ENCODE results near the gene IFITM2. TPM values are rescaled to one million over a fixed set of nuclear protein-coding genes. Genes with fewer than 3 reads are reported as not detected.
"Not testable (repeated sequence)": the region's sequence is repeated elsewhere in the genome, so short reads cannot be mapped to it uniquely, and the experiment has no call there.

IFITM2 gene
- total and polyA plus RNA-seq, 2 donors = 305 to 467 TPM

DNA sequence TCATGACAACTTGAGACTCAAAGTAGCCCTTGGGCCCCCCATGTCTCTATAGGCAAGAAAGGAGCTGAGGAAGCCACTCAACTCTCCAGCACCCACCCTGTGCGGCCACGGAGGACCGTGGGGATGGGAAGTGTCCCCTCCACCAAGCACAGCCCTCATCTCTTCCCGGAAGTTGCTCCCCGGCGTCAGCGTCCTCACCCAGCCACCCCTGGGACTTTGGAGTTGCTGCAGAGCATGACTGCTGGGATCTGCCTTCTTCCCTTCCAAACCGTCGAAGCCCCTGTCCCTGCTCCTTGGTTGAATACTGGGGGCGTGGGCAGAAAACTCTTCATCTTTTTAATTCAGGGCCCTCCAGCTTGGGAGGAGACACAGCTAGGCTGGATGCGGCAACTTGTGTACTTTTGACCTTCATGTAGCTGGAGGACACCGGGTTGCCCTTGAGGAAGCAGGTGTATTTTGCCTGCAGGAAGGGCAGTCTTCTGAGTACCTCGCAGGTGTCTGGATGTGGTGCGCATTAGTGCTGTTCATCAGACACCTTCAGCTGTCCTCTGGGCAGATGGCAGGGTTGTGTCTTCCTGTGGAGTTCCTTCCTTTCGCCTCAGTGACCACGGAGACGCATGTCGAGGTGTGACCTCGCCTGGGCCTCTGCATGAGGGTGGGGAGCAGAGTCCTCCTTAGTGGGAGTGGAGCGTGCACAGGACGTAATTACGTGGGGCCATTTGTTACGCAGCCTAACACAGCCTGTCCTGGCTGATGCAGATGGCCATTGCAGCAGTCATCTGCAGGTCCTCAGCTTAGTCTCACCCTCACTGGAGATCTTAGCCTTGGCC lies 25.2 kb downstream of the IFITM2 start:
- Histone ChIP-seq H3K36me3 (ENCODE audit: control insufficient read depth in 2 of 2, insufficient read depth in 2 of 2, low read length in 1 of 2) (peaks cover 0 to 1% of the 10 kb centered on the region in 2 donors), H3K4me3 (ENCODE audit: low read length in 2 of 2) (no peak overlapping the region), H3K27ac (ENCODE audit: low read depth in 1 of 2, low read length in 1 of 2) (peak overlapping the region in 1 of 2 donors; percentile 24), H3K27me3 (ENCODE audit: control insufficient read depth in 2 of 2, insufficient read depth in 1 of 2, low read length in 1 of 2) (no peaks in the 10 kb centered on the region), H3K9me3 (ENCODE audit: control insufficient read depth in 2 of 2, insufficient read depth in 1 of 2, low read length in 1 of 2) (peaks cover 0 to 18% of the 10 kb centered on the region in 2 donors), H3K4me1 (ENCODE audit: control insufficient read depth in 2 of 2, insufficient read depth in 2 of 2, low read length in 2 of 2) (peaks cover 44 to 86% of the 10 kb centered on the region in 2 donors)
- peak in 1 of 9 donors; percentile 22 for DNase-seq (ENCODE audit: low read depth in 6 of 9, low spot score in 9 of 9)
- WGBS = 70% methylated on average over 23 of the region's 23 CpGs

DNA sequence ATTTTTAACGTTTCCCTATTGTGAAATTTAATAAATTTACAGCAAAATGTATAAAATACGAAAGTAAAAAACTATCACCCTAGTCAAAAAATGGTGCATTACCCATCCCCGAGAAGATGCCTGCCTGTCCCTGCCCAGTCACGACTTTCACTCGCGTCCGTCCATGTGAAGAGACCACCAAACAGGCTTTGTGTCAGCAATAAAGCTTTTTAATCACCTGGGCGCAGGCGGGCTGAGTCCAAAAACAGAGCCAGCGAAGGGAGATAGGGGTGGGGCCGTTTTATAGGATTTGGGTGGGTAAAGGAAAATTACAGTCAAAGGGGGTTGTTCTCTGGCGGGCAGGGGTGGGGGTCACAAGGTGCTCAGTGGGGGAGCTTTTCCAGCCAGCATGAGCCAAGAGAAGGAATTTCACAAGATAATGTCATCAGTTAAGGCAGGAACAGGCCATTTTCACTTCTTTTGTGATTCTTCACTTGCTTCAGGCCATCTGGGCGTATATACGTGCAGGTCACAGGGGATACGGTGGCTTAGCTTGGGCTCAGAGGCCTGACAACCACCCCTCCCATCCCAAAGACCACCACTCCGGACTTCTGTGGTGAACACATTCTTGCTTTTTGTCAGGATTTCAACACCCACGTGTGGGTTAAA lies 26.1 kb downstream of the IFITM2 start:
- not testable (repeated sequence) for H3K27me3 ChIP-seq (ENCODE audit: control insufficient read depth in 2 of 2, insufficient read depth in 1 of 2, low read length in 1 of 2); H3K36me3 ChIP-seq (ENCODE audit: control insufficient read depth in 2 of 2, insufficient read depth in 2 of 2, low read length in 1 of 2); DNase-seq (ENCODE audit: low read depth in 6 of 9, low spot score in 9 of 9); H3K4me3 ChIP-seq (ENCODE audit: low read length in 2 of 2)
- peaks cover 44 to 83% of the 10 kb centered on the region in 2 donors for H3K4me1 ChIP-seq (ENCODE audit: control insufficient read depth in 2 of 2, insufficient read depth in 2 of 2, low read length in 2 of 2)
- H3K27ac ChIP-seq (ENCODE audit: low read depth in 1 of 2, low read length in 1 of 2) = peak overlapping the region in 1 of 2 donors; percentile 40
- WGBS = 96% methylated on average over 17 of the region's 17 CpGs
- peaks cover 0 to 14% of the 10 kb centered on the region in 2 donors for H3K9me3 ChIP-seq (ENCODE audit: control insufficient read depth in 2 of 2, insufficient read depth in 1 of 2, low read length in 1 of 2)

DNA sequence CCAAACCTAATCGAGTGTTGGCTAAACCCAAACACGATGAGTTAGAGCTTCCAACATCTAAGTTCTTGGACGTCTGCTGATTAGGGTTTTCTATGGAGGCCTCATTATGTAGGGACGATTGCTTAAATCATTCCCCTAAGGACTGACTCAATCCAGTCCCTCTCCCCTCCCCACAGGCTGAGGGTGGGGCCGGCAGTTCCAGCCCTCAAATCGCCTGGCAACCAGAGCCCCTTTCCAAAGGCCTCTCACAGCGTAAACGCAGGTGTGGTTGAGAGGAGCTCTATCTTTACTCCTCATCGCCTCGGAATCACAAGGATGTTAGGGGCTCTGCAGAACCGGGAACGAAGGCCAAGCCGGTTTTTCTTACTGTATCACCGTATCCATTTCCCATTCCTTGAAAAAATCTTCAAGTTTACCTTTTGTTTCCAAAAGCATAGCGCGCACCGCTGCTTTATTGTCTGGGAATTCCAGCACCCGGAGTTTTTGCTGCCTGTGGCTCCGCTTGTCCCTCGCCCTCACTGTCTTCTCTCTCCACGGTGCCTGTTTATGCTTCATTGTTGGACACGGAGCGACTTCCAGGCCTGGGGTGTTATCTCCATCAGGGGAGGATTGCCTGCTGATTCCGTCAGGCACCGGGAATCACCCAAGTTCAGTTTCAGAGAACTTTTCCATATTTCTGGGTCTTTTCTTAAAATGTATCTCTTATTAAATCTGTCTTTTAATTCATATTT lies 26.8 kb downstream of the IFITM2 start:
- Histone ChIP-seq H3K27me3 (ENCODE audit: control insufficient read depth in 2 of 2, insufficient read depth in 1 of 2, low read length in 1 of 2) (no peaks in the 10 kb centered on the region), H3K27ac (ENCODE audit: low read depth in 1 of 2, low read length in 1 of 2) (peak overlapping the region in 1 of 2 donors; percentile 40), H3K4me1 (ENCODE audit: control insufficient read depth in 2 of 2, insufficient read depth in 2 of 2, low read length in 2 of 2) (peaks cover 44 to 77% of the 10 kb centered on the region in 2 donors), H3K4me3 (ENCODE audit: low read length in 2 of 2) (no peak overlapping the region), H3K36me3 (ENCODE audit: control insufficient read depth in 2 of 2, insufficient read depth in 2 of 2, low read length in 1 of 2) (no peaks in the 10 kb centered on the region), H3K9me3 (ENCODE audit: control insufficient read depth in 2 of 2, insufficient read depth in 1 of 2, low read length in 1 of 2) (peaks cover 0 to 12% of the 10 kb centered on the region in 2 donors)
- WGBS = 85% methylated on average over 25 of the region's 25 CpGs
- DNase-seq (ENCODE audit: low read depth in 6 of 9, low spot score in 9 of 9) = no peak

DNA sequence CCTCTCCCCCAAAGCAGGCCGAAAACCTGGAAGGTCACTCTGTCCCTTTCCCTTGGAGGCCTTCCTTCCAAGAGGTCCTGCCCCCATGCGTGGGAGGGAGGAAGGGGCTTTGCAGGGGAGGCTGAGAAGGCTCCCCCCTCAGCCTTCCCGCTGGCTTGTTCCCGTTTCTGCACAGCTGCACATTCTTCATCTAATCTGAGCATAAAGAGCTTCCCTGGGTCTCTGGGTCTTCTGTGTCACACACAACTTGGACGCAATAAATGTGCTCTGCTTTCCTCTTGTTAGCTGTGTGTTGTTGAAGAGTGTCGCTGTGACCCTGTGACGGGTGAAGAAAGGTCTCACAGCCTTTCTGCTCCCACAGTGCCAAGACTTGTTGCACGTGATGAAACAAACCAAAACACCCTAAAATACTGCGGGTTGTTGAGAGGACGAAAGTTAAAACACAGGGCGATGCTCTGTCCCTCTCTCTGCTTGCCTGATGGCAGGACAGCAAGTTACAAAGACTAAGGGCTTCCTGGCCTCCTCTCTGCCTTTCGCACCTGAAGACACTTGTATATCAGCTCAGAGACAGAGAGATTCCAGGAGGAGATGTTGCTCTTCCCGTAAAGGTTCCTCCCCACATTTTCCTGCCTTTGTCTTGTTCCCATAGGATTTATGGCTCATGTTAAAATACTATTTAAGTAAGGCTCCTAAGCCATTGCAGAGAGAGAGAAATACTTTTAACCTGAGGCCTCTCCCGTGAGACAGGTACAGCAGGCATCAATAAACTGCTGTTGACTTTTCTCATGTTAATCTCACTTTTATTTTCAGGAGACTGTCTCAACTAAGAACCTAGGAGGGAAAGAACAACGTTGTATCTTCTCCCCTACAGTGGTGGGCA lies 28.4 kb downstream of the IFITM2 start:
- H3K4me1 ChIP-seq (ENCODE audit: control insufficient read depth in 2 of 2, insufficient read depth in 2 of 2, low read length in 2 of 2) = peaks cover 32 to 62% of the 10 kb centered on the region in 2 donors
- peak overlapping the region; percentile 19 to 64 for H3K27ac ChIP-seq (ENCODE audit: low read depth in 1 of 2, low read length in 1 of 2)
- 45% methylated on average over 15 of the region's 15 CpGs for WGBS
- no peaks in the 10 kb centered on the region for H3K9me3 ChIP-seq (ENCODE audit: control insufficient read depth in 2 of 2, insufficient read depth in 1 of 2, low read length in 1 of 2)
- no peak overlapping the region for H3K4me3 ChIP-seq (ENCODE audit: low read length in 2 of 2)
- H3K36me3 ChIP-seq (ENCODE audit: control insufficient read depth in 2 of 2, insufficient read depth in 2 of 2, low read length in 1 of 2) = no peaks in the 10 kb centered on the region
- H3K27me3 ChIP-seq (ENCODE audit: control insufficient read depth in 2 of 2, insufficient read depth in 1 of 2, low read length in 1 of 2) = no peaks in the 10 kb centered on the region
- DNase-seq (ENCODE audit: low read depth in 6 of 9, low spot score in 9 of 9) = no peak

DNA sequence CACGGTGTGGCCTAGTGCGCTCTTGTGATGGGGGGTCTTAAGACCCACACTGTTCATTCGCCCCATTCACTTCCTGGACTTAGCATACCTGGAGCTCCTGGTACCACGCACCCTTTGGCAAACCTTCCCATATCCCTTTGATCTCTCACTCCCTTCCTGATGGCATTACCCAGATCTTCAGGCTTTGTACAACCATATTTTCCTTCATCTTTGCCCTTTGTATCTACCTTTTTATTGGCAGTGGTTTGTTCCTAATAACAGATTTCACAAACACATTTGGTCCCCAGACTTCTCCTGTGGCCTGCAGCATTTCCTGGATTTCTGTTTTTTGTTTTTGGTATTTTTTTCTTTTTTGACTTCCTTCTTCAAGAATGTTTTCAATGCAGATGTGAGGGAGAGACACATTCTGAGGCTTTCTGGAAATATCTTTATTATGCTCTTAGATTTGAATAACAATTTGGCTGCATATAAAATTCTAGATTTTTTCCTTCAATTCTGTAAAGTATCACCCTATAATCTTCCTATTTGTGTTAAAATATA lies 29.1 kb downstream of the IFITM2 start:
- Histone ChIP-seq H3K27ac (ENCODE audit: low read depth in 1 of 2, low read length in 1 of 2) (peak overlapping the region; percentile 19 to 64), H3K36me3 (ENCODE audit: control insufficient read depth in 2 of 2, insufficient read depth in 2 of 2, low read length in 1 of 2) (no peaks in the 10 kb centered on the region), H3K4me3 (ENCODE audit: low read length in 2 of 2) (no peak overlapping the region), H3K9me3 (ENCODE audit: control insufficient read depth in 2 of 2, insufficient read depth in 1 of 2, low read length in 1 of 2) (no peaks in the 10 kb centered on the region), H3K4me1 (ENCODE audit: control insufficient read depth in 2 of 2, insufficient read depth in 2 of 2, low read length in 2 of 2) (peaks cover 28 to 59% of the 10 kb centered on the region in 2 donors), H3K27me3 (ENCODE audit: control insufficient read depth in 2 of 2, insufficient read depth in 1 of 2, low read length in 1 of 2) (no peaks in the 10 kb centered on the region)
- WGBS = 62% methylated on average over 4 of the region's 4 CpGs
- no peak for DNase-seq (ENCODE audit: low read depth in 6 of 9, low spot score in 9 of 9)

DNA sequence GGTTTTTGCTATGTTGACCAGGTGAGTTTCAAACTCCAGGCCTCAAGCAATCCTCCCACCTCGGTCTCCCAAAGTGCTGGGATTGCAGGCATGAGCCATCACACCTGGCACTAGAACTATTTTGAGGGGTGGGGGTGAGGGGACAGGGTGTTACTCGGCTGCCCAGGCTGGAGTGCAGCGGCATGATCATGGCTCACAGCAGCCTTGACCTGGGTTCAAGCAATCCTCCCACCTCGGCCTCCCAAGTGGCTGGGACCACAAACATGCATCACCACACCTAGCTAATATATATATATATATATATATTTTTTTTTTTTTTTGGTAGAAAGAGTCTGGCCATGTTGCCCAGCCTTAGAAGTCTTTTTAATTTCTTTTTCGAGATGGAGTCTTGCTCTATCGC lies 30.1 kb downstream of the IFITM2 start:
- Histone ChIP-seq H3K27ac (ENCODE audit: low read depth in 1 of 2, low read length in 1 of 2) (no peak overlapping the region), H3K9me3 (ENCODE audit: control insufficient read depth in 2 of 2, insufficient read depth in 1 of 2, low read length in 1 of 2) (no peaks in the 10 kb centered on the region), H3K4me1 (ENCODE audit: control insufficient read depth in 2 of 2, insufficient read depth in 2 of 2, low read length in 2 of 2) (peaks cover 22 to 53% of the 10 kb centered on the region in 2 donors), H3K36me3 (ENCODE audit: control insufficient read depth in 2 of 2, insufficient read depth in 2 of 2, low read length in 1 of 2) (no peaks in the 10 kb centered on the region), H3K27me3 (ENCODE audit: control insufficient read depth in 2 of 2, insufficient read depth in 1 of 2, low read length in 1 of 2) (no peaks in the 10 kb centered on the region), H3K4me3 (ENCODE audit: low read length in 2 of 2) (no peak overlapping the region)
- 95% methylated on average over 6 of the region's 6 CpGs for WGBS
- DNase-seq (ENCODE audit: low read depth in 6 of 9, low spot score in 9 of 9) = no peak

DNA sequence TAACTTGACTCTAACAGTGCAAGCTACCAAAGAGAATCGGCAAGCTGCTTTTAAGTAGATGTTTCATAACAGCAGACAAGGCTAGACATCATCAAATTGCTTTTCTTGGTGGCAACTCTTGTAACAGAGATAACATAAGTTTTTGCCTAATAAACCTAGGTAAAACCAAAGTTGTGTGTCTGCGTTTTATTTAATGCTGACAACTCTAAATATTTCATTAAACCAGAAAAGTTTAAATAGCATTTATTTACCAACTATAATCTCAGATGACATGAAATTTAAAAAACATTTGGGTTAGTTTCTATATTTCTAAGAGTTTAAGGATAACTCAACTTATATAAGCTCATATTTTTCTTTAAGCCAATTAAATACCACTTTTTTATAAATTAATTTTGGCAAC lies 32.3 kb downstream of the IFITM2 start:
- no peak for DNase-seq (ENCODE audit: low read depth in 6 of 9, low spot score in 9 of 9)
- no peak overlapping the region for H3K4me3 ChIP-seq (ENCODE audit: low read length in 2 of 2)
- peaks cover 17 to 33% of the 10 kb centered on the region in 2 donors for H3K4me1 ChIP-seq (ENCODE audit: control insufficient read depth in 2 of 2, insufficient read depth in 2 of 2, low read length in 2 of 2)
- 96% methylated on average over 2 of the region's 2 CpGs for WGBS
- no peaks in the 10 kb centered on the region for H3K36me3 ChIP-seq (ENCODE audit: control insufficient read depth in 2 of 2, insufficient read depth in 2 of 2, low read length in 1 of 2)
- H3K27ac ChIP-seq (ENCODE audit: low read depth in 1 of 2, low read length in 1 of 2) = no peak overlapping the region
- H3K27me3 ChIP-seq (ENCODE audit: control insufficient read depth in 2 of 2, insufficient read depth in 1 of 2, low read length in 1 of 2) = no peaks in the 10 kb centered on the region
- no peaks in the 10 kb centered on the region for H3K9me3 ChIP-seq (ENCODE audit: control insufficient read depth in 2 of 2, insufficient read depth in 1 of 2, low read length in 1 of 2)

All from thymus (tissue), 11 donors.